ENCODE data around the gene COMMD7. TPM values are rescaled to one million over a fixed set of nuclear protein-coding genes. Genes with fewer than 3 reads are reported as not detected.

The COMMD7 gene
- total and polyA plus RNA-seq, 9 of the 15 experiments (the other 6 are each of a cell fraction or from before 2014, with no cell fraction given): 11.9 to 69.1 (median 34.7) TPM

DNA sequence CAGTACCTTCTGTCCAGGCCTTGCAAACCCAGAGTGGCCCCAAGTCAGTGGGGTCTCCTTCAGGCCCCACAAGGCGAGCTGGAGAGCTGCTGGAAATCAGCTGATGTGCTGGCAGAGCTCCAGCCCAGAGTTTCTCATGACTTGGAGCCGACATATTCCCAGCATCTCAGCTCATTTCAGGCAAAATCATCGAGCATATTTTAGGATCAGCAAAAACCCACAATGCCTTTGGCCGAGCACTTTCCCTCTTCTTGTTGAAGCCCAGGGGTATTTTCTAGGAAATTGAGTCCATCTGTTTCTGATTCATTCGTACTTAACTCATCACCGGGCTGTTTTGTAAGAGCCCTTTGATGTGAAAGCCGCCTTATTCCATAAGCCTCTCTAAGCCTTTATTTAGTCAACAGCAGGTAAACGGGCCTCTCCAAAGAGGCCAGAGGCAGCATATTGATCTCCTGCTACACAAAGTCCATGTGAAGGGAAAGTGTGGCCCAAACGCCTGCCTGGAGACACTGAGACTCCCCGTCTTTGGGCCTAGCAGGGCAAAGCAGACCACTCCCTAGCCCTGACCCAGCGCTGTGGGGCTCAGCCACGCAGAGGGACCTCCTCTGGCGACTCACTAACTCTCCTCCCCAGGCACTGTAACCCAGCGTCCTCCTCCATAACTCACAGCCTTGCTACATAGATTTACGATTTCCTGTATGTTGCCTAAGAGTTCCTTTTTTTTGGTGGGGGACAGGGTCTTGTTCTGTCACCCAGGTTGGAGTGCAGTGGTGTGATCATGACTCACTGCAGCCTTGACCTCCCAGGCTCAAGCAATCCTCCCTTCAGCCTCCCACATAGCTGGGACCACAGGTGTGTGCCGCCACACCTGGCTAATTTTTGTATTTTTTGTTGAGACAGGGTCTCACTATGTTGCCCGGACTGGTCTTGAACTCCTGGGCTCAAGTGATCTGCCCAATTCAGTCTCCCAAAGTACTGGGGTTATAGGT, 57.4 kb downstream of the COMMD7 start (continued):
- TF ChIP-seq ZNF79 (CRISPR knock-in tag; IDR thresholded peaks at IDR 0.05; ENCODE audit: low read depth): no peak
- peak in 1 of 2 experiments; percentile 27; a peak in 1 of 3 replicates for TF ChIP-seq CBX3 (IDR thresholded peaks at IDR 0.05; ENCODE audit: borderline replicate concordance in 1 of 2, low read length in 2 of 2)
- no peak for TF ChIP-seq STAT5A (IDR thresholded peaks at IDR 0.05; ENCODE audit: borderline replicate concordance, low read length)
- 0 out of 2 replicates have a peak, but pooled peaks have one; percentile 44 for TF ChIP-seq TRIM28 (IDR thresholded peaks at IDR 0.05)
- no peak for TF ChIP-seq SREBF2 (CRISPR knock-in tag; IDR thresholded peaks at IDR 0.05)
- no peak for TF ChIP-seq E2F3 (CRISPR knock-in tag; IDR thresholded peaks at IDR 0.05)
- TF ChIP-seq THRB (CRISPR knock-in tag; conservative IDR thresholded peaks at IDR 0.05): no peak
- TF ChIP-seq ZBTB2 (IDR thresholded peaks at IDR 0.05): 0 out of 2 replicates have a peak, but pooled peaks have one; percentile 18
- peak; percentile 53; the same call in 1 of the 2 replicates for TF ChIP-seq JUN (IDR thresholded peaks at IDR 0.05; ENCODE audit: borderline replicate concordance, low read depth, low read length)
- no peak for TF ChIP-seq JUN (CRISPR knock-in tag; IDR thresholded peaks at IDR 0.05; ENCODE audit: borderline replicate concordance)
- peak; percentile 52 for TF ChIP-seq TAF1 (IDR thresholded peaks at IDR 0.05; ENCODE audit: control insufficient read depth, extremely low read depth, insufficient read depth, low read length, severe bottlenecking)
- no peak for TF ChIP-seq CEBPZ (IDR thresholded peaks at IDR 0.05; ENCODE audit: borderline replicate concordance, low read depth, low read length)
- TF ChIP-seq, protein P1, sequence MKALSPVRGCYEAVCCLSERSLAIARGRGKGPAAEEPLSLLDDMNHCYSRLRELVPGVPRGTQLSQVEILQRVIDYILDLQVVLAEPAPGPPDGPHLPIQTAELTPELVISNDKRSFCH (CRISPR knock-in tag; IDR thresholded peaks at IDR 0.05): no peak
- TF ChIP-seq, protein P1 (tag; IDR thresholded peaks at IDR 0.05): no peak
- TF ChIP-seq ZBTB1 (CRISPR knock-in tag; IDR thresholded peaks at IDR 0.05; ENCODE audit: borderline replicate concordance, low read depth): no peak
- no peak for TF ChIP-seq SAFB2 (IDR thresholded peaks at IDR 0.05; ENCODE audit: borderline replicate concordance, low read depth, low read length, severe bottlenecking)
